GM15510 (cell line): Measurements from ENCODE around the gene DBH.

Experiments
- POLR2A ChIP-seq: IDR thresholded peaks from 3 replicates; pipeline ENCODE4 v1.6.1; 2011; ENCODE audit warnings: borderline replicate concordance; ENCODE audit not compliant: insufficient read length; ENCODE audit errors: extremely low read depth

Gene DBH

GRCh38 chr9:133684121-133684935 is 48.2 kb downstream of the DBH start:
- no peak for TF ChIP-seq POLR2A

GRCh38 chr9:133684936-133685361 is 48.8 kb downstream of the DBH start:
- TF ChIP-seq POLR2A, result no peak

- TF ChIP-seq POLR2A, result no peak
Observed at GRCh38 chr9:133685653-133686609, 49.8 kb downstream of the DBH start.

GRCh38 chr9:133686642-133687575 is 50.7 kb downstream of the DBH start:
- TF ChIP-seq POLR2A, result no peak

- TF ChIP-seq POLR2A, result no peak
Observed at GRCh38 chr9:133687856-133688761, 51.9 kb downstream of the DBH start.

GRCh38 chr9:133689151-133689763 is 53.1 kb downstream of the DBH start:
- TF ChIP-seq POLR2A, result no peak

GRCh38 chr9:133690081-133690561 is 54.0 kb downstream of the DBH start:
- no peak for TF ChIP-seq POLR2A

- TF ChIP-seq POLR2A, result no peak
Observed at GRCh38 chr9:133691191-133691590, 55.0 kb downstream of the DBH start.

- TF ChIP-seq POLR2A, result no peak
Observed at GRCh38 chr9:133691626-133692363, 55.6 kb downstream of the DBH start.

GRCh38 chr9:133692364-133692985 is 56.3 kb downstream of the DBH start:
- no peak for TF ChIP-seq POLR2A

GRCh38 chr9:133693116-133693515 is 57.0 kb downstream of the DBH start:
- no peak for TF ChIP-seq POLR2A
